H9 (cell line): ENCODE measurements around the gene APBB2. TPM values are rescaled to one million over a fixed set of nuclear protein-coding genes. Genes with fewer than 3 reads are reported as not detected.

Experiments used
- DNase-seq: peaks from one replicate; pipeline ENCODE4 v3.0.0-alpha.2; 2017
- H2AFZ ChIP-seq: one replicate; pipeline ENCODE4 v1.6.1; 2013; ENCODE audit warnings: mild to moderate bottlenecking, low read length, control low read depth, moderate library complexity
- H2AK5ac ChIP-seq: 2 replicates; pipeline ENCODE4 v1.6.1; 2013; ENCODE audit warnings: low read length, control low read depth, mixed read lengths; ENCODE audit not compliant: insufficient read length
- H2BK120ac ChIP-seq: one replicate; pipeline ENCODE4 v1.6.1; 2013; ENCODE audit warnings: low read depth, mild to moderate bottlenecking, low read length, control low read depth, inconsistent platforms; ENCODE audit not compliant: poor library complexity, severe bottlenecking
- H2BK12ac ChIP-seq: 2 replicates; pipeline ENCODE4 v1.6.1; 2013; ENCODE audit warnings: low read length, control low read depth, mixed read lengths, low read depth; ENCODE audit not compliant: insufficient read length
- H2BK15ac ChIP-seq: 2 replicates; pipeline ENCODE4 v1.6.1; 2013; ENCODE audit warnings: low read depth, low read length, control low read depth
- H2BK20ac ChIP-seq: one replicate; pipeline ENCODE4 v1.6.1; 2013; ENCODE audit warnings: low read depth, mild to moderate bottlenecking, low read length, control low read depth, inconsistent platforms; ENCODE audit not compliant: poor library complexity, severe bottlenecking
- H2BK5ac ChIP-seq: 2 replicates; pipeline ENCODE4 v1.6.1; 2013; ENCODE audit warnings: low read length, control low read depth, mixed read lengths; ENCODE audit not compliant: insufficient read length
- H3K14ac ChIP-seq: 2 replicates; pipeline ENCODE4 v1.6.1; 2013; ENCODE audit warnings: low read length, control low read depth; ENCODE audit not compliant: insufficient read depth
- H3K18ac ChIP-seq: 2 replicates; pipeline ENCODE4 v1.6.1; 2013; ENCODE audit warnings: low read depth, mild to moderate bottlenecking, mixed read lengths, low read length, control low read depth; ENCODE audit not compliant: insufficient read length
- H3K23ac ChIP-seq: 2 replicates; pipeline ENCODE4 v1.6.1; 2013; ENCODE audit warnings: low read length, control low read depth, mixed read lengths, low read depth; ENCODE audit not compliant: insufficient read length
- H3K23me2 ChIP-seq: 2 replicates; pipeline ENCODE4 v1.6.1; 2013; ENCODE audit warnings: low read depth, mild to moderate bottlenecking, mixed read lengths, low read length, control low read depth; ENCODE audit not compliant: insufficient read length, poor library complexity, severe bottlenecking
- H3K27ac ChIP-seq: 2 replicates; pipeline ENCODE4 v1.5.1; 2013; ENCODE audit warnings: low read length, control low read depth, mixed read lengths, low read depth; ENCODE audit not compliant: insufficient read length
- H3K27me3 ChIP-seq: 2 replicates; pipeline ENCODE4 v1.6.1; 2013; ENCODE audit warnings: low read length, control low read depth, inconsistent platforms; ENCODE audit not compliant: insufficient read depth
- H3K4ac ChIP-seq: 2 replicates; pipeline ENCODE4 v1.6.1; 2013; ENCODE audit warnings: low read depth, mild to moderate bottlenecking, control low read depth, inconsistent platforms, low read length, moderate library complexity
- H3K4me1 ChIP-seq: 2 replicates; pipeline ENCODE4 v1.6.1; 2013; ENCODE audit warnings: low read length, control low read depth, inconsistent platforms; ENCODE audit not compliant: insufficient read depth
- H3K4me2 ChIP-seq: 2 replicates; pipeline ENCODE4 v1.6.1; 2013; ENCODE audit warnings: low read length, control low read depth, mixed read lengths; ENCODE audit not compliant: insufficient read length, insufficient read depth
- H3K56ac ChIP-seq: 2 replicates; pipeline ENCODE4 v1.6.1; 2013; ENCODE audit warnings: low read depth, mild to moderate bottlenecking, mixed read lengths, low read length, control low read depth; ENCODE audit not compliant: insufficient read length
- H3K79me1 ChIP-seq: 2 replicates; pipeline ENCODE4 v1.6.1; 2013; ENCODE audit warnings: low read depth, mild to moderate bottlenecking, moderate library complexity, low read length, control low read depth, inconsistent platforms; ENCODE audit not compliant: insufficient read depth, poor library complexity, severe bottlenecking
- H3K79me2 ChIP-seq: 2 replicates; pipeline ENCODE4 v1.6.1; 2013; ENCODE audit warnings: low read length, control low read depth, inconsistent platforms; ENCODE audit not compliant: insufficient read depth
- H3K9ac ChIP-seq: 2 replicates; pipeline ENCODE4 v1.6.1; 2013; ENCODE audit warnings: low read length, control low read depth, mixed read lengths; ENCODE audit not compliant: insufficient read length; ENCODE audit errors: extremely low read depth
- H3K9me3 ChIP-seq: one replicate; pipeline ENCODE4 v1.6.1; 2013; ENCODE audit warnings: low read depth, low read length, inconsistent platforms; ENCODE audit not compliant: control insufficient read depth
- H3T11ph ChIP-seq: one replicate; pipeline ENCODE4 v1.6.1; 2013; ENCODE audit warnings: mild to moderate bottlenecking, low read length, control low read depth, inconsistent platforms
- H4K20me1 ChIP-seq: one replicate; pipeline ENCODE4 v1.6.1; 2013; ENCODE audit not compliant: control insufficient read depth, insufficient read length, insufficient read depth
- H4K5ac ChIP-seq: 2 replicates; pipeline ENCODE4 v1.6.1; 2013; ENCODE audit warnings: low read depth, mild to moderate bottlenecking, mixed read lengths, low read length, control low read depth; ENCODE audit not compliant: insufficient read length
- H4K8ac ChIP-seq: replicated peaks from 2 replicates; pipeline ENCODE4 v1.6.1; 2013; ENCODE audit warnings: low read length, control low read depth, mixed read lengths, low read depth; ENCODE audit not compliant: insufficient read length
- H4K91ac ChIP-seq: 2 replicates; pipeline ENCODE4 v1.6.1; 2013; ENCODE audit warnings: low read depth, mild to moderate bottlenecking, moderate library complexity, mixed read lengths, low read length, control low read depth; ENCODE audit not compliant: insufficient read length
- H3K27ac Mint-ChIP-seq, 3 experiments: 2 replicates in 2 of 3; 3 replicates in 1 of 3; pipeline ENCODE4 v1.8.0; 2020 to 2021; ENCODE audit warnings: mixed read lengths in 3 of 3, mild to moderate bottlenecking in 1 of 3, moderate library complexity in 1 of 3
- H3K27me3 Mint-ChIP-seq: 2 replicates; pipeline ENCODE4 v1.8.0; 2021; ENCODE audit warnings: low read depth, mild to moderate bottlenecking, moderate library complexity, mixed read lengths
- H3K36me3 Mint-ChIP-seq, 3 experiments: 2 replicates in 2 of 3; 3 replicates in 1 of 3; pipeline ENCODE4 v1.8.0; 2020 to 2021; ENCODE audit warnings: low read depth in 3 of 3, mixed read lengths in 3 of 3; ENCODE audit not compliant: insufficient read depth in 1 of 3
- H3K4me1 Mint-ChIP-seq, 2 experiments: 2 replicates each; pipeline ENCODE4 v1.8.0; 2020; ENCODE audit warnings: mixed read lengths in 2 of 2
- H3K4me3 Mint-ChIP-seq, 2 experiments: 2 replicates in 1 of 2; 3 replicates in 1 of 2; pipeline ENCODE4 v1.8.0; 2020 to 2021; ENCODE audit warnings: mild to moderate bottlenecking in 2 of 2, mixed read lengths in 2 of 2, moderate library complexity in 1 of 2
- H3K9me3 Mint-ChIP-seq, 2 experiments: 2 replicates in 1 of 2; 3 replicates in 1 of 2; pipeline ENCODE4 v1.8.0; 2020; ENCODE audit warnings: mild to moderate bottlenecking in 2 of 2, mixed read lengths in 2 of 2, moderate library complexity in 1 of 2
- WGBS: extraction: QIAGEN DNeasy Blood & Tissue Kit; methylation state at CpG from one replicate; pipeline ENCODE4 v1.1.7; 2013; ENCODE audit warnings: missing lambda C conversion rate, low lambda C conversion rate, mixed read lengths; ENCODE audit not compliant: insufficient read length; ENCODE audit errors: extremely low coverage; 5-methylcytosine and 5-hydroxymethylcytosine counted together
- total RNA-seq: library from RNA; stranded (reverse); gene quantifications from 2 replicates; pipeline ENCODE4 v1.2.1, GENCODE V29; 2021
- TF ChIP-seq, protein P1 (sequence below): fragments of 200-600 bp; sonication (generic); conservative IDR thresholded peaks from 3 replicates; pipeline ENCODE4 v1.8.0; 2021; ENCODE audit warnings: antibody characterized with exemption, mild to moderate bottlenecking

Gene APBB2
- total RNA-seq, 1 experiment from 2014 or later: 39.6 TPM

GRCh38 chr4:41164405-41164804 is 49.9 kb downstream of the APBB2 start:
- Histone ChIP-seq H3K27ac (no peak overlapping the region), H3K4me1 (peaks cover 4% of the 10 kb centered on the region; the same call in 1 of the 2 replicates), H3K56ac (no peak overlapping the region), H3K23ac (no peak overlapping the region), H3T11ph (no peak overlapping the region), H3K18ac (no peak overlapping the region), H2AFZ (no peak overlapping the region), H2BK20ac (no peak overlapping the region), H2BK15ac (no peak overlapping the region), H3K79me1 (no peaks in the 10 kb centered on the region), H4K20me1 (no peaks in the 10 kb centered on the region), H4K91ac (no peak overlapping the region), H2BK5ac (no peak overlapping the region), H3K4me2 (no peak overlapping the region), H3K79me2 (no peaks in the 10 kb centered on the region), H4K8ac (no peak overlapping the region), H3K23me2 (no peaks in the 10 kb centered on the region), H4K5ac (no peak overlapping the region), H2BK120ac (no peak overlapping the region), H3K9ac (no peak overlapping the region), H3K14ac (no peak overlapping the region), H3K27me3 (no peaks in the 10 kb centered on the region), H3K9me3 (no peaks in the 10 kb centered on the region), H2BK12ac (no peak overlapping the region), H2AK5ac (no peak overlapping the region), H3K4ac (no peak overlapping the region)
- Mint-ChIP-seq H3K36me3 (peaks cover 0 to 15% (median 7%) of the 10 kb centered on the region in 3 experiments; a peak in 4 of 7 replicates), H3K9me3 (peaks cover 0 to 2% of the 10 kb centered on the region in 2 experiments; a peak in 1 of 5 replicates), H3K27me3 (no peaks in the 10 kb centered on the region), H3K27ac (no peak overlapping the region), H3K4me1 (peaks cover 34 to 36% of the 10 kb centered on the region in 2 experiments), H3K4me3 (no peak overlapping the region)
- TF ChIP-seq, protein P1, sequence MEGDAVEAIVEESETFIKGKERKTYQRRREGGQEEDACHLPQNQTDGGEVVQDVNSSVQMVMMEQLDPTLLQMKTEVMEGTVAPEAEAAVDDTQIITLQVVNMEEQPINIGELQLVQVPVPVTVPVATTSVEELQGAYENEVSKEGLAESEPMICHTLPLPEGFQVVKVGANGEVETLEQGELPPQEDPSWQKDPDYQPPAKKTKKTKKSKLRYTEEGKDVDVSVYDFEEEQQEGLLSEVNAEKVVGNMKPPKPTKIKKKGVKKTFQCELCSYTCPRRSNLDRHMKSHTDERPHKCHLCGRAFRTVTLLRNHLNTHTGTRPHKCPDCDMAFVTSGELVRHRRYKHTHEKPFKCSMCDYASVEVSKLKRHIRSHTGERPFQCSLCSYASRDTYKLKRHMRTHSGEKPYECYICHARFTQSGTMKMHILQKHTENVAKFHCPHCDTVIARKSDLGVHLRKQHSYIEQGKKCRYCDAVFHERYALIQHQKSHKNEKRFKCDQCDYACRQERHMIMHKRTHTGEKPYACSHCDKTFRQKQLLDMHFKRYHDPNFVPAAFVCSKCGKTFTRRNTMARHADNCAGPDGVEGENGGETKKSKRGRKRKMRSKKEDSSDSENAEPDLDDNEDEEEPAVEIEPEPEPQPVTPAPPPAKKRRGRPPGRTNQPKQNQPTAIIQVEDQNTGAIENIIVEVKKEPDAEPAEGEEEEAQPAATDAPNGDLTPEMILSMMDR: no peak
- no peak for DNase-seq
- no CpG with 5 or more reads among the region's 2 CpGs for WGBS
